Hepatocyte (in vitro differentiated cells): Measurements from ENCODE around the gene RIN3. TPM values are rescaled to one million over a fixed set of nuclear protein-coding genes. Genes with fewer than 3 reads are reported as not detected.

Experiments used
- DNase-seq: peaks from one replicate; pipeline ENCODE4 v3.0.0-alpha.2; 2016; ENCODE audit warnings: low spot score
- H2AFZ ChIP-seq: fragments of 200-600 bp; sonication (generic); 2 replicates; pipeline ENCODE4 v1.6.0; 2016; ENCODE audit warnings: antibody characterized with exemption, mild to moderate bottlenecking
- H3K27ac ChIP-seq: fragments of 200-600 bp; sonication (generic); 2 replicates; pipeline ENCODE4 v1.5.1; 2016; ENCODE audit warnings: mild to moderate bottlenecking
- H3K27me3 ChIP-seq: fragments of 200-600 bp; sonication (generic); 2 replicates; pipeline ENCODE4 v1.6.1; 2016
- H3K36me3 ChIP-seq: fragments of 200-600 bp; sonication (generic); replicated peaks from 2 replicates; pipeline ENCODE4 v1.5.1; 2016; ENCODE audit warnings: low read depth; ENCODE audit not compliant: insufficient read depth
- H3K4me1 ChIP-seq: fragments of 200-600 bp; sonication (generic); 2 replicates; pipeline ENCODE4 v1.5.1; 2016; ENCODE audit warnings: mild to moderate bottlenecking, moderate library complexity; ENCODE audit not compliant: insufficient read depth
- H3K4me2 ChIP-seq: fragments of 200-600 bp; sonication (generic); 2 replicates; pipeline ENCODE4 v1.6.0; 2016
- H3K4me3 ChIP-seq: fragments of 200-600 bp; sonication (generic); 2 replicates; pipeline ENCODE4 v1.5.1; 2016; ENCODE audit warnings: mild to moderate bottlenecking
- H3K79me2 ChIP-seq: fragments of 200-600 bp; sonication (generic); 2 replicates; pipeline ENCODE4 v1.6.0; 2017; ENCODE audit warnings: mild to moderate bottlenecking
- H3K9me2 ChIP-seq: fragments of 200-600 bp; sonication (generic); replicated peaks from 2 replicates; pipeline ENCODE4 v1.6.0; 2017; ENCODE audit warnings: mild to moderate bottlenecking; ENCODE audit not compliant: insufficient read depth
- H3K9me3 ChIP-seq: fragments of 200-600 bp; sonication (generic); 2 replicates; pipeline ENCODE4 v1.5.1; 2016; ENCODE audit warnings: low read depth, mild to moderate bottlenecking
- H4K20me1 ChIP-seq: fragments of 200-600 bp; sonication (generic); 2 replicates; pipeline ENCODE4 v1.6.0; 2016; ENCODE audit warnings: mild to moderate bottlenecking; ENCODE audit not compliant: insufficient read depth, poor library complexity, severe bottlenecking
- EZH2 ChIP-seq: fragments of 200-600 bp; sonication (generic); IDR thresholded peaks from 2 replicates; pipeline ENCODE4 v1.6.1; 2016; ENCODE audit warnings: antibody characterized with exemption, mild to moderate bottlenecking, borderline replicate concordance
- EZH2phosphoT487 ChIP-seq: fragments of 200-600 bp; sonication (generic); IDR thresholded peaks from one replicate; pipeline ENCODE4 v1.6.1; 2018; ENCODE audit warnings: antibody characterized with exemption, mild to moderate bottlenecking, low read depth, moderate library complexity; ENCODE audit not compliant: unreplicated experiment, severe bottlenecking
- WGBS: methylation state at CpG from one replicate; pipeline ENCODE4 v1.1.6; 2016; ENCODE audit warnings: low lambda C conversion rate; ENCODE audit errors: missing lambda C conversion rate; 5-methylcytosine and 5-hydroxymethylcytosine counted together
- polyA plus RNA-seq: library from polyadenylated mRNA; unstranded; fragments of >200 nt; fragmentation: Nextera tagmentation; extraction: Ambion mirVana; gene quantifications from 2 replicates; pipeline ENCODE4 v1.2.1, GENCODE V29; 2016
- total RNA-seq: library from RNA; depleted of rRNA; stranded (reverse); fragments of >200 nt; gene quantifications from 2 replicates; pipeline ENCODE4 v1.2.3, GENCODE V29; 2014
- TF ChIP-seq, protein P1 (sequence below): fragments of 200-600 bp; sonication (generic); IDR thresholded peaks from 2 replicates; pipeline ENCODE4 v1.5.1; 2016; ENCODE audit warnings: antibody characterized with exemption, mild to moderate bottlenecking; ENCODE audit not compliant: poor library complexity

The RIN3 gene
- total and polyA plus RNA-seq, 2 experiments from 2014 or later: 4.2 to 11.8 TPM

DNA sequence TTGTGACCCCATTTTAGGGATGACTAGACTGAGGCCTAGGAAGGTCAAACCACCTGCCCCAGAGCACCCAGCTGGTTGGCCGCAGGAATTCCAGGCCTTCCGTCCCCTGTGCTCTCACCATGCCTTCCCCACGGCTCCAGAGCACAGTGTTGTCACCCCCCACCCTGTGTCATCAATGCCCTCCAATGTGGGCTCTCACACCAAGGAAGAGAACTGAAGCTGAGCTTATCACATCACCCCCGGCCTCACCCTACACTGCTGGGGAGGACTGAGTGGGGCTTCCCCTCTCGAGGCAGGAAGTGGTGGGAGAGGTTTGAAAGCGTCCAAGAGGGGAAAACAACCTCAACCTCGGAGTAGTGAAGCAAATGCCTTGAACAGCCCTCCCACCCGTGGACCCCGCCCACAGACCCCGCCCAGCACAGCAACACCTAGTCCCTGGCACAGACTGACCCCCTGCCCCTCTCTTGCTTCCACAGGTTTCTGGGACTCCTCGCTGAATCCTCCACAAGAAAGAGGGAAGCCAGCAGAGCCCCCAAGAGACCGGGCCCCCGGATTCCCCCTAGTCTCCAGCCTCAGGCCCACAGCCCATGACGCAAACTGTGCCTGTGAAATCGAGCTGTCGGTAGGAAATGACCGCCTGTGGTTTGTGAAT is 137.7 kb downstream of the RIN3 start:
- no peaks in the 10 kb centered on the region for H3K36me3 ChIP-seq
- H3K4me3 ChIP-seq: no peak overlapping the region
- H3K27me3 ChIP-seq: no peaks in the 10 kb centered on the region
- no peaks in the 10 kb centered on the region for H3K9me3 ChIP-seq
- H3K4me2 ChIP-seq: no peak overlapping the region
- H3K27ac ChIP-seq: no peak overlapping the region
- 90% methylated on average over 10 of the region's 17 CpGs for WGBS
- no peaks in the 10 kb centered on the region for H3K9me2 ChIP-seq
- H4K20me1 ChIP-seq: no peaks in the 10 kb centered on the region
- no peak overlapping the region for H2AFZ ChIP-seq
- peaks cover 5% of the 10 kb centered on the region for H3K4me1 ChIP-seq
- TF ChIP-seq EZH2phosphoT487 (no peak), EZH2 (no peak)
- TF ChIP-seq, protein P1, sequence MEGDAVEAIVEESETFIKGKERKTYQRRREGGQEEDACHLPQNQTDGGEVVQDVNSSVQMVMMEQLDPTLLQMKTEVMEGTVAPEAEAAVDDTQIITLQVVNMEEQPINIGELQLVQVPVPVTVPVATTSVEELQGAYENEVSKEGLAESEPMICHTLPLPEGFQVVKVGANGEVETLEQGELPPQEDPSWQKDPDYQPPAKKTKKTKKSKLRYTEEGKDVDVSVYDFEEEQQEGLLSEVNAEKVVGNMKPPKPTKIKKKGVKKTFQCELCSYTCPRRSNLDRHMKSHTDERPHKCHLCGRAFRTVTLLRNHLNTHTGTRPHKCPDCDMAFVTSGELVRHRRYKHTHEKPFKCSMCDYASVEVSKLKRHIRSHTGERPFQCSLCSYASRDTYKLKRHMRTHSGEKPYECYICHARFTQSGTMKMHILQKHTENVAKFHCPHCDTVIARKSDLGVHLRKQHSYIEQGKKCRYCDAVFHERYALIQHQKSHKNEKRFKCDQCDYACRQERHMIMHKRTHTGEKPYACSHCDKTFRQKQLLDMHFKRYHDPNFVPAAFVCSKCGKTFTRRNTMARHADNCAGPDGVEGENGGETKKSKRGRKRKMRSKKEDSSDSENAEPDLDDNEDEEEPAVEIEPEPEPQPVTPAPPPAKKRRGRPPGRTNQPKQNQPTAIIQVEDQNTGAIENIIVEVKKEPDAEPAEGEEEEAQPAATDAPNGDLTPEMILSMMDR: no peak
- DNase-seq: no peak
- H3K79me2 ChIP-seq: no peaks in the 10 kb centered on the region

DNA sequence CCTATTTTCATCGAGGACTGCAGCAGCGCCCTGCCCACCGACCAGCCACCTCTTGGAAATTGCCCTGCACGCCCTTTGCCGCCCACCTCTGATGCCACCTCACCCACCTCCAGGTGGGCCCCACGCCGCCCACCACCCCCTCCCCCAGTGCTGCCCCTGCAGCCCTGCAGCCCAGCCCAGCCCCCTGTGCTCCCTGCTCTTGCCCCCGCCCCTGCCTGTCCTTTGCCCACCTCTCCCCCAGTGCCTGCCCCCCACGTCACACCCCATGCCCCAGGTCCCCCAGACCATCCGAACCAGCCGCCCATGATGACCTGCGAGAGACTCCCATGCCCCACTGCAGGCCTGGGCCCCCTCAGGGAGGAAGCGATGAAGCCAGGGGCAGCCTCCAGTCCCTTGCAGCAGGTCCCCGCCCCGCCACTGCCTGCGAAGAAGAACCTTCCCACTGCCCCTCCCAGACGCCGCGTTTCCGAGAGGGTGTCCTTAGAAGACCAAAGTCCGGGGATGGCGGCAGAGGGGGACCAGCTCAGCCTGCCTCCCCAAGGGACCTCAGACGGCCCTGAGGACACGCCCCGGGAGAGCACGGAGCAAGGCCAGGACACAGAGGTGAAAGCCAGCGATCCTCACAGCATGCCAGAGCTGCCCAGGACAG is 138.3 kb downstream of the RIN3 start:
- no peak overlapping the region for H3K27ac ChIP-seq
- no peaks in the 10 kb centered on the region for H3K36me3 ChIP-seq
- H3K79me2 ChIP-seq: no peaks in the 10 kb centered on the region
- H3K27me3 ChIP-seq: no peaks in the 10 kb centered on the region
- no peaks in the 10 kb centered on the region for H3K4me1 ChIP-seq
- 90% methylated on average over 22 of the region's 27 CpGs for WGBS
- no peaks in the 10 kb centered on the region for H4K20me1 ChIP-seq
- no peaks in the 10 kb centered on the region for H3K9me2 ChIP-seq
- H3K9me3 ChIP-seq: no peaks in the 10 kb centered on the region
- DNase-seq: no peak
- TF ChIP-seq EZH2: no peak
- TF ChIP-seq EZH2phosphoT487: no peak
- TF ChIP-seq, protein P1: no peak
- H3K4me2 ChIP-seq: no peak overlapping the region
- H3K4me3 ChIP-seq: no peak overlapping the region
- no peak overlapping the region for H2AFZ ChIP-seq

DNA sequence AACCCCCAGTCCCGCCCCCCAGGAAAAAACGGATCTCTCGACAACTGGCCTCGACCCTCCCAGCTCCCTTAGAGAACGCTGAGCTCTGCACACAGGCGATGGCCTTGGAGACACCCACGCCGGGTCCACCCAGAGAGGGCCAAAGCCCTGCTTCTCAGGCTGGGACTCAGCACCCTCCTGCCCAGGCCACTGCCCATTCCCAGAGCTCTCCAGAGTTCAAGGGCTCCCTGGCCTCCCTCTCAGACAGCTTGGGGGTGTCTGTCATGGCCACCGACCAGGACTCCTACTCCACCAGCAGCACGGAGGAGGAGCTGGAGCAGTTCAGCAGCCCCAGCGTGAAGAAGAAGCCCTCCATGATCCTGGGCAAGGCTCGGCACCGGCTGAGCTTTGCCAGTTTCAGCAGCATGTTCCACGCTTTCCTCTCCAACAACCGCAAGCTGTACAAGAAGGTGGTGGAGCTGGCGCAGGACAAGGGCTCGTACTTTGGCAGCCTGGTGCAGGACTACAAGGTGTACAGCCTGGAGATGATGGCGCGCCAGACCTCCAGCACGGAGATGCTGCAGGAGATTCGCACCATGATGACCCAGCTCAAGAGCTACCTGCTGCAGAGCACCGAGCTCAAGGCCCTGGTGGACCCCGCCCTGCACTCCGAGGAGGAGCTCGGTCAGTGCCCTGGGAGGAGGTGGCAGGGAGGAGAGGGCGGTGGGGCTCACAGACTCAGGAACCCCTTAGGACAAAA is 139.0 kb downstream of the RIN3 start:
- no peak for DNase-seq
- Histone ChIP-seq H3K9me2 (no peaks in the 10 kb centered on the region), H2AFZ (no peak overlapping the region), H3K4me1 (no peaks in the 10 kb centered on the region), H4K20me1 (no peaks in the 10 kb centered on the region), H3K27me3 (no peaks in the 10 kb centered on the region), H3K4me3 (no peak overlapping the region), H3K4me2 (no peak overlapping the region), H3K27ac (no peak overlapping the region), H3K79me2 (no peaks in the 10 kb centered on the region), H3K36me3 (no peaks in the 10 kb centered on the region), H3K9me3 (no peaks in the 10 kb centered on the region)
- TF ChIP-seq, protein P1: no peak
- TF ChIP-seq EZH2 (no peak), EZH2phosphoT487 (no peak)
- 93% methylated on average over 24 of the region's 26 CpGs for WGBS
